NB4 (cell line): ENCODE measurements around the gene B3GNT7.
"Not testable (repeated sequence)": the region's sequence is repeated elsewhere in the genome, so short reads cannot be mapped to it uniquely, and the experiment has no call there.

Experiments
- DNase-seq: peaks from one replicate; pipeline ENCODE4 v3.0.0; 2010; ENCODE audit warnings: low read depth
- H3K4me3 ChIP-seq: one replicate; pipeline ENCODE4 v1.5.1; 2011; ENCODE audit warnings: mild to moderate bottlenecking, low read depth, low read length, moderate library complexity
- CTCF ChIP-seq: IDR thresholded peaks from one replicate; pipeline ENCODE4 v1.5.1; 2012; ENCODE audit warnings: low read depth, low read length
- MYC ChIP-seq: IDR thresholded peaks from 2 replicates; pipeline ENCODE4 v1.6.1; 2011; ENCODE audit warnings: low read depth, low read length
- POLR2A ChIP-seq: IDR thresholded peaks from 2 replicates; pipeline ENCODE4 v1.6.1; 2011; ENCODE audit warnings: mild to moderate bottlenecking; ENCODE audit not compliant: insufficient read length; ENCODE audit errors: extremely low read depth
- TF ChIP-seq, protein P1 (sequence below): IDR thresholded peaks from 2 replicates; pipeline ENCODE4 v1.6.1; 2011; ENCODE audit warnings: low read depth, low read length

Gene B3GNT7

DNA sequence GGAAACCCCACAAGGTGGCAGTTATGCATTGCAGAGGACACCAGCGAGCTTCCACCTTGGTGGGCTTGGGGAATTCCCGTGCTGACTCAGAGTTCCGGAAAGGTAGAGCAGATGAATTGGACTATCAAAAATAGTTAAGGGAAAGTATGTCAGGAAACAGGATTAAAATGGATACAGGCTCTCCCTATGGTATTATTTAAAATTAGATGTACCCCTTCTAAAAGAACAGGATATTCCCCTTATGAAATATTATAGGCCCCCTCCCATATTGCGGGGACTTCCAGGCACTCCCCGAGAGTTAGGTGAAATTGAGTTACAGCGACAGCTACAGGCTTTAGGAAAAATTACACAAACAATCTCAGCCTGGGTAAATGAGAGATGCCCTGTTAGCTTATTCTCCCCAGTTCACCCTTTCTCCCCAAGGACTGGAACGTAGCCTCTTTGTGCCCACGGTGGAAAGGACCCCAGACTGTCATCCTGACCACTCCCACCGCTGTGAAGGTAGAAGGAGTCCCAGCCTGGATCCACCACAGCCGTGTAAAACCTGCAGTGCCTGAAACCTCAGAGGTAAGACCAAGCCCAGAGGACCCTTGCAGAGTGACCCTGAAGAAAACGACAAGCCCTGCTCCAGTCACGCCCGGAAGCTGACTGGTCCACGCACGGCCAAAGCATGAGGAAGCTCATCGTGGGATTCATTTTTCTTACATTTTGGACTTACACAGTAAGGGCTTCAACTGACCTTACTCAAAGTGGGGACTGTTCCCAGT, 10.3 kb downstream of the B3GNT7 start:
- peak; percentile 23 for TF ChIP-seq CTCF
- H3K4me3 ChIP-seq, DNase-seq: not testable (repeated sequence)

- not testable (repeated sequence) for H3K4me3 ChIP-seq, DNase-seq
Observed at GRCh38 chr2:231407686-231408085, 12.2 kb downstream of the B3GNT7 start.

- not testable (repeated sequence) for H3K4me3 ChIP-seq, DNase-seq
Observed at GRCh38 chr2:231408304-231408703, 12.8 kb downstream of the B3GNT7 start.

DNA sequence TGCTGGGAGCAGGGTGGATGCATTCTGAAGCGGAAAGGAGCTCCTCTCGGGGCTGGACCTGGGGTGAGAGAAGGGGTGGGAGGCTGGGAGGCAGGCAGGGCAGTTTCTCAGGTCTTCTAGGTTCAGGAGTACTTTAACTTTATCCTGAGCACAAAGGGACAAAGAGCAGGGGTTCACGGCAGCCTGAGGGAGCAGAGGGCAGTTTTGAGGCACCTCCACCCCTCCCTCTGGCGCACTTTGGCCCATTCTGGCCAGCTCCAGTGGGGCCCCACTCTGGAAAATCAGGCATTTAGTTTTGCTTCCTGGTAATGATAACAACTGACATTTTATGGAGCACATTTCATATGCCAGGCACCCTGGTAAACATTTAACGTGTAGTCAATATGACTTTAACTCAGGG, 14.3 kb downstream of the B3GNT7 start:
- TF ChIP-seq, protein P1, sequence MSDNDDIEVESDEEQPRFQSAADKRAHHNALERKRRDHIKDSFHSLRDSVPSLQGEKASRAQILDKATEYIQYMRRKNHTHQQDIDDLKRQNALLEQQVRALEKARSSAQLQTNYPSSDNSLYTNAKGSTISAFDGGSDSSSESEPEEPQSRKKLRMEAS, result no peak
- no peak for TF ChIP-seq CTCF
- no peak for TF ChIP-seq MYC
- TF ChIP-seq POLR2A, result no peak
- H3K4me3 ChIP-seq, result no peak overlapping the region
- DNase-seq, result no peak

- H3K4me3 ChIP-seq, result no peak overlapping the region
- DNase-seq, result no peak
- no peak for TF ChIP-seq MYC
- TF ChIP-seq CTCF, result peak; percentile 59
- no peak for TF ChIP-seq POLR2A
Observed at GRCh38 chr2:231410293-231411004, 14.9 kb downstream of the B3GNT7 start.

DNA sequence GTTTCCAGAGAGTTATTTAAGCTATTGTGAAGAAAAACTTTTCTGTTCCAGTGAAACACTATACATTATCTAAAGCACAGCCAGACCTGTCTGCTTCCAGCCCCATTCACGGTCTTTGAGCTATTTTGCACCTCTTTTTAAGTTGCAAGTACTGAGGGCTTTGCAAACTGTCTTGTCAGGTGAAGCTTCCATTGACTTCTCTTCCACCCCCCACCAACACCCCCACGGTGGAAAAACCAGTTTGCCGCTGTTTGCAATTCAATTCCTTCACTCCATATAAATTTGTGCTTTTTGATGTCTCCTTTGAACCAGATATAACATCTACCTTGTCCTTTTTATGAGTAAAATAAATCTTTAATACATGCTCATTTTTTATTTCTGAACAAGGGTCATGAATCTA, 15.7 kb downstream of the B3GNT7 start:
- no peak for DNase-seq
- TF ChIP-seq, protein P1, result no peak
- TF ChIP-seq CTCF (no peak), POLR2A (no peak), MYC (no peak)
- no peak overlapping the region for H3K4me3 ChIP-seq

GRCh38 chr2:231411831-231412617, 16.5 kb downstream of the B3GNT7 start:
- H3K4me3 ChIP-seq, result peak overlapping the region; percentile 46
- peak; percentile 37 for TF ChIP-seq MYC
- TF ChIP-seq POLR2A, result no peak
- TF ChIP-seq CTCF, result peak; percentile 97
- TF ChIP-seq, protein P1, result 0 out of 2 replicates have a peak, but pooled peaks have one; percentile 30
- peak; percentile 89 for DNase-seq
